M059J (cell line): ENCODE data around the gene PCK1. TPM values are rescaled to one million over a fixed set of nuclear protein-coding genes. Genes with fewer than 3 reads are reported as not detected.

Experiments
- DNase-seq: peaks from one replicate; pipeline ENCODE4 v3.0.0-alpha.2; 2012; ENCODE audit warnings: low read depth
- total RNA-seq: library from RNA; depleted of rRNA; stranded (reverse); fragments of >200 nt; shearing (Covaris generic); gene quantifications from 2 replicates; pipeline ENCODE4 v1.2.3, GENCODE V29; 2014

PCK1 gene
- total RNA-seq, 1 experiment from 2014 or later, result not detected

DNA sequence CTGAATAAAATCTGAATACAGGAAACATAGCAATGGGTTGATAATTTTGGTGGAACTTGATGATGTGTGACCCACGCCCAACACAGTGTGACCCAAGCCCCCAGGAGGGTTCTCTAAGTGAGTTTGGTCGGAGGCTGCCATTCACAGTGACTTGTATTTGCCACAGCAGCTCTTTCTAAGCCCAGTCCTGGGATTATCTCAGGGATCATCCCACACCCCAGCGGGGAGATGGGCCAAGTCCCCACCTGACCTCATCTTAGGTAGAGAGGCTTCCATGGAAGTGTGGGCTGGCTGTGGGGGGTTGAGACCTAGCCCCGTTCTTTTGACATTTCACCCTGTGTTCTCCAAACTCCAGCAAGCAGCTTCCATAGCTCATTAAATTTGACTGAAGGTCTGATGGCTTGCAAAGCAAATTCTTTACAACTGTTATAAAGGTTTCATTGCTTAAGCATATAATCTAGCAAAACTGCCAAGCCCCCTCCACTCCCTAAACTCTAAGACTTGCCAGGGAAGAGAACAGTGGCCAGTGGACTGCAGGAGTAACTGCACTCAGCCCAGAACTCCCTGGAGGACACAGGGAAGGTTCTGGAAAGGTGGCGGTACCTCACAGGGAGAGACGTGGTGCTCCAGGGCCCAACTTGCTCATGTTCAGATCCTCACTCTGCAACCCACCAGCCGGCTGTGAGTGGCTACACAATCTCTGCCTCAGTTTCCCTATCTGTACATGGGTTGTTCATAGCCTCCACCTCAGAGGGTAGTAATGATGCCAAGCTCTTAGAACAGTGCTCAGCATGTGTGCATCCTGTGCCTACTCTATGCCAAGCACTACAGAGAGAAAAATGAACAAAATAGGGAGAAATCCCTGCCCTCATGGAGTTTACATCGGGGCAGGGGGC is 1.0 kb upstream of the PCK1 start:
- no peak for DNase-seq

DNA sequence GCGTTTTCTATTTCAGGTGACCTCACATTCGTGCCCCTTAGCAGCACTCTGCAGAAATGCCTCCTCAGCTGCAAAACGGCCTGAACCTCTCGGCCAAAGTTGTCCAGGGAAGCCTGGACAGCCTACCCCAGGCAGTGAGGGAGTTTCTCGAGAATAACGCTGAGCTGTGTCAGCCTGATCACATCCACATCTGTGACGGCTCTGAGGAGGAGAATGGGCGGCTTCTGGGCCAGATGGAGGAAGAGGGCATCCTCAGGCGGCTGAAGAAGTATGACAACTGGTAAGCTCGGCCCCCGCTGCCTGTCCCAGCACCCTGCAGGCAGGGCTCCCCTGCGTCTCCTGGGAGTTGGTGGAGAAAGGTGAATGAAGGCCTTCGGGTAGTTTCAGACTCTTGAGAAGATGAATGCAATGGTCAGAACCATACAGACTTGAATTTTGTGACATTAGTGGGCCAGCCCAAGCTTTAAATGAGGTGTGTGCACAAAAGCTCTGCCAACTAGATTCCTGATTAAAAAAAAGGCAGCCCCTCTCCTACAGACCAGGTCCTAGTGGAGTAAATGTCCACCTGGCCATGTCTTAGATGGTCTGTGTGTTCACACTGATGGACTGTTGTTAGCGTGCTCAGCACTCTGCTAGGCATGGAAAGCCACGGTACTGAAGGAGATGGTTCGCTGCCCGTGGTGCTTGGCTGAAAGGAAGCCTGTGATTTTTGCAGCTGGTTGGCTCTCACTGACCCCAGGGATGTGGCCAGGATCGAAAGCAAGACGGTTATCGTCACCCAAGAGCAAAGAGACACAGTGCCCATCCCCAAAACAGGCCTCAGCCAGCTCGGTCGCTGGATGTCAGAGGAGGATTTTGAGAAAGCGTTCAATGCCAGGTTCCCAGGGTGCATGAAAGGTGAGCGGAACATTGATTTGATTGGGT is 708 bp downstream of the PCK1 start:
- no peak for DNase-seq

DNA sequence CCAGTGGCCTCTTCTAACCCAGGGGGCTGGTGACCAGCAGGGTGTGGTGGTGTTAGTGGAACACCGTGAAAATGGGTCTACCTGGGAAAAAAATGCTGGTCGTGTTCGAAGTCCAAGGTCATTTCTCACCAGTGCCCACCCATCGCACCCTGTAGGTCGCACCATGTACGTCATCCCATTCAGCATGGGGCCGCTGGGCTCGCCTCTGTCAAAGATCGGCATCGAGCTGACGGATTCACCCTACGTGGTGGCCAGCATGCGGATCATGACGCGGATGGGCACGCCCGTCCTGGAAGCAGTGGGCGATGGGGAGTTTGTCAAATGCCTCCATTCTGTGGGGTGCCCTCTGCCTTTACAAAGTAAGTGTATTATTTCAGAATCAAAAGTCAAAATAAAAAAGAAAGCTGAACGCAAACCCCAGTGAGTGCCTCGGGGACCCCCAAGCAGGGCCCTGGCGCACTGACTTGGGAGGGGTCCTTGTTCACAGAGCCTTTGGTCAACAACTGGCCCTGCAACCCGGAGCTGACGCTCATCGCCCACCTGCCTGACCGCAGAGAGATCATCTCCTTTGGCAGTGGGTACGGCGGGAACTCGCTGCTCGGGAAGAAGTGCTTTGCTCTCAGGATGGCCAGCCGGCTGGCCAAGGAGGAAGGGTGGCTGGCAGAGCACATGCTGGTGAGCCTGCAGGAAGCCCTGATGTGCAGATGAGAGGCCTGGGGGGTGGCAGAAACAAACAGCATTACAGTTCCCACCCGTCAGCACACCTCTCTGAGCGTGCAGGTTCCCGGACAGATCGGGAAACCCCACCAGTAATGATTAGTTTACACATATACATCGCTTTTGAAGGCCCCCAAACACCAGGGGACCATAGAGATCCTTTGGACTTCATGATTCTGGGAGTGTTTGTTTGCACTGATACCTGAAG is 1.9 kb downstream of the PCK1 start:
- no peak for DNase-seq

DNA sequence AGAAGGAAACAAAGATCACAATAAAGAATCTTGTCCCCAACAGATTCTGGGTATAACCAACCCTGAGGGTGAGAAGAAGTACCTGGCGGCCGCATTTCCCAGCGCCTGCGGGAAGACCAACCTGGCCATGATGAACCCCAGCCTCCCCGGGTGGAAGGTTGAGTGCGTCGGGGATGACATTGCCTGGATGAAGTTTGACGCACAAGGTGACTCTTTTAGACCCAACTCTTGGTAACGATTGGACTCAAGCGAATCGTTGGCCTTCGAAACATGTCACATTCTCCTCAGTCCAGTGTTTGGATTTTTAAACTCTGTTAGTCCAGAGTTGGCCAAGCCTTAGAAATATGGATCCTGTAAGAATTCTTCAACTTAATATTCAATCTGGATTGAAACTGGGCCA is 2.6 kb downstream of the PCK1 start:
- no peak for DNase-seq

DNA sequence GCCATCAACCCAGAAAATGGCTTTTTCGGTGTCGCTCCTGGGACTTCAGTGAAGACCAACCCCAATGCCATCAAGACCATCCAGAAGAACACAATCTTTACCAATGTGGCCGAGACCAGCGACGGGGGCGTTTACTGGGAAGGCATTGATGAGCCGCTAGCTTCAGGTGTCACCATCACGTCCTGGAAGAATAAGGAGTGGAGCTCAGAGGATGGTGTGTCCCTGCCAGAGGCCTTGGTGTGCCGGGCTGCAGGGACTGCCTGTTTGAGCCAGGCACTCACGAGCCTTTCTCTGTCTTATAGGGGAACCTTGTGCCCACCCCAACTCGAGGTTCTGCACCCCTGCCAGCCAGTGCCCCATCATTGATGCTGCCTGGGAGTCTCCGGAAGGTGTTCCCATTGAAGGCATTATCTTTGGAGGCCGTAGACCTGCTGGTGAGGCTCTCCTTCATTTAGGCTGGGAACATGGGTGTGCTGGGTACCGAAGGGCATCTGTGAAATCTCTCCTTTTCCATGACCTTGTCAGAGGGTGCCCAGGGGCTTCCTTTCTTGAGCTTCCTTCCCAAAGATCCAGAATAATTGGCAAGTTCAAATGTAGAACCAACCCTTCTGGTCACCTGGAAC is 3.4 kb downstream of the PCK1 start:
- no peak for DNase-seq

DNA sequence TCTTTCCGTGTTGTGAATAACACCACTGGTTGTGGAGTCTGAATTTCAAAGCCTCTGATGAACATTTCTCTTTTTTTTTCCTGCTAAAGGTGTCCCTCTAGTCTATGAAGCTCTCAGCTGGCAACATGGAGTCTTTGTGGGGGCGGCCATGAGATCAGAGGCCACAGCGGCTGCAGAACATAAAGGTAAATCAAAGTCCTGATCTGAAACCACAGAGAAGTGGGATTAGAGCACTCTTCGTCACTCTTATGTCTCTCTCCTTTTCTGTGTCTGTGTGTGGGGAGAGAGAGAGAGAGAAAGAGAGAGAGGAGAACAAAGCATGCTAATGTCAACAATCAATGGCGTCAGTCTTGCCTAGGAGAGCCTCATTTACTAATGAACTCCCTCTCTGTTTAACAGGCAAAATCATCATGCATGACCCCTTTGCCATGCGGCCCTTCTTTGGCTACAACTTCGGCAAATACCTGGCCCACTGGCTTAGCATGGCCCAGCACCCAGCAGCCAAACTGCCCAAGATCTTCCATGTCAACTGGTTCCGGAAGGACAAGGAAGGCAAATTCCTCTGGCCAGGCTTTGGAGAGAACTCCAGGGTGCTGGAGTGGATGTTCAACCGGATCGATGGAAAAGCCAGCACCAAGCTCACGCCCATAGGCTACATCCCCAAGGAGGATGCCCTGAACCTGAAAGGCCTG is 4.2 kb downstream of the PCK1 start:
- DNase-seq, result no peak

DNA sequence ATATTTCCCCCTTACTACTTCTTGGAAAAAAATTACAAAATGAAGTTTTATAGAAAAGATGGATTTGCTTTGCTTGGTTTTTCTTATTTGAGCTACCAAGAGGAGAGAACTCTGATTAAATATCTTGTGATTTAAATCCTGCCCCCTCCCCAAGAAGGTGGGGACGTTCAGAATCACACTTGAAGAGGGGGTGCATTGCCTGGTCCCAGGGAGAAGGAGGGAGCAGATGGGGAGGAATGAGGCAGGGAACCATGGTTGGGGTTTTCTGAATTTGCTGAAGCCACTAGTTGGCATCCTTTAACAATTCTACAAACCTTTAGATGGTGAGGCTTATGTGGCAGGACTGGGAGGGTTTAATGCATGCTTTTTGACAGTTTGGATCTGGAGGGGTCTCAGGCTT is 5.5 kb downstream of the PCK1 start:
- no peak for DNase-seq

DNA sequence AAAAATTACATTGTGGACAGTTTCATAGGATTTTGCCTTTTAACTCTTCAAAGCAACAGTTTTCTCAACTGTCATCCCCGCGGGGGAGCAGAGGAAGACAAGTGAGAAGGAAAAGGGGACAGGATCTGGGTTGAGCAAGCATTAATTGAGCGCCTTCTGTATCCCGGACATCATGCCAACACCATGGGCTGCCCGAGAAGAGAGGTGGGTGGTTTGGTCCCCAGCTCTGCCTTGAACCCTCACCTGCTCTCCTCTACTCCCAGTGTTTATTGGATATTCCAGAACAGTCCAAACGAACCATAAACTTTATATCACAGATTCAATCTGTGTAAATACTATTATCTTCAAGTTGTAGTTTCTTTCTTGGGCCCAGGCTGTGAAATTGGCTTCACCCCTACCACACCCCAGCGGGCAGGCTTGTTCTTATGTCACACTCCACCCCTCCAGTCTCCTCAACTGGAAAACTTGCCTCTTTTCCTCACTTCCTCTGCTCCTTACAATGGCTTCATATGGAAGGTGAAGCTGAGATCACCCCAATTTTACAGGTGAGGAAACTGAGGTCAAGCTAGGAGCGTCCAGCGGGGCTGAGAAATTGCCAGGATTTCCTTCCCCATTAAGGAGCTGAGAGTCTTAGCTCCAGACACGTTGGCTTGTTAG is 6.0 kb downstream of the PCK1 start:
- DNase-seq, result no peak

DNA sequence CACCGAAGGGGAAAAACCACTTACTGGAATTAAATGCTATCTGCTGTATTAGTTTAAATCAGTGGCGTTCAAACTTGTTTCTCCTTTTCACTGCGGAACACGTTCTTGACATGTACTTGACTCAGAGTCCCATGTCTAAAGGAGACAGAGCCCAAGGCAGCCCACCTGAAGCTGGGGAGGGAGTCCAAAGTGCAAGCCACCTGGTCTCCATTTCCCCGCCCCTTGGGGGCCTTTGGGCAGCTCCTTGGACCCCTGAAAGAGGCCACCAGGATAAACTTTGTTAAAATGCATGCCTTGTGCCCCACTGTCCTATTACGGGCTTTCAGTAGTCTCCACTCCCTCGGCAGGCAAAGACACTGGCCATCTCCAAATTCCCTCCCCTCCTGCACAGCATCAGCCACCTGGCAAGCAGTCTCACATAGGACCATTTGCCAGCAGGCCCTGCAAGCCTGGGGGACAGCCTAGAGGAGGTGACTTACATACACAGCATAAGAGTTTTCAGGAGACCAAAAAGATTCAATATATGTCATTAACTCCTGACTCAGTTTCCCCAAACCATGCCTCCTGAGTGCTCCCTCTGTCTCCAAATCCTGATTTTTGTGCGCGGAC is 6.7 kb downstream of the PCK1 start:
- DNase-seq, result no peak

DNA sequence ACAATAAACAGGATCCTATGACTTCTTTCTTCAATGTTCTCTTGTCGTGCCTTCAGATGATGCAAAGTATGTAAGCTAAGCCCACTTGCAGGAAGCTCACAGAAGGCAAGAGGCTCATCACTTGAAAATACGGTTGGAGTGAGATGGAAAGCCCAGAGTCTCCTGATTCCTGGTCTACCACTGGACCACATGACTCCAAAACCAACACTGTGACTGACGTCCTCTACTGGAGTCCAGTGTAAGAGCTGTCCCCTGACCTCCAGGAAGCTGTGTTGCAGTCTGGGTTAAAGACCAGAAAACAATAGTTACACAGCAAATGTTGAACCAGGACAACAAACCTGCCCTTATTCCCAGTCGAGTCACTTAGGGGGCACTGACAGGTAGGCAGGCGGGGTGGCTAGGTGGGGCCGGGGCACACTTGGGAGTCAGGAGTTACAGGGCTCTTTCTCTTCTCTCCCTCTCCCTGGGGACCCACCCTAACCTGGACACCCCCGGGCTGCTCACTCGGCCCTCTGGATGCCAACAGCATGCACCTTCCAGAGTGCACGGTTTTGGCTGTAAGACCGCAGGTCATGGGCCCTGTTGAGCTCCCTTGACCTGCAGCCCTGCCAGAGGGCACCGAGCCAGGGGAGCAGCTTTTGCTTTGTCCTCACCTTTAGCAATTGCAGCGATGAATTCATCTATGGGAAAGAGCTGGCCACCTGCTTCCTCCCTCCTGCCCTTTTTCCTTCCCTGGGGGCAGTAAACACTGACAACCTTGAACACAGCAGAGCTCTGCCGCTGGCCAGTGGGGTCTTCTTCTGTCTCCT is 7.4 kb downstream of the PCK1 start:
- DNase-seq, result no peak

DNA sequence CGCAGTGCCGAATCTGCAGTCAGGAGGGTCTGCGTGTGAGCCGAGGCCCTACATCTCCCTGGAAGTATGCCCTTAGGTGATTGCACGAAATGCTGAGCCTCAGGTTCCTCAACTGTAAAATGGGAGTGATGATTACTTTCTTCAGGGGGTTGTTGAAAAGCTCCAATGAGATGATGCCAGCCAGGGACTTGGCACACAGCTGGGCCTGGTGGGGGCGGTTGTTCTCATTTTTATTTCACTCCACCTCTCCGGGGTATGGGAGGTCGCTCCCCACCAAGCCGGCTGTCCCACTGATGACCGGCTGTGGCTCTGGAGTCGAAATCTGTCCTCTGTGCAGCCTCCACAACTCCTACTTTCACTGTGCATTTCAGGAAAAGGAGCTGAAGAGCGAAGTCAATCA is 8.1 kb downstream of the PCK1 start:
- no peak for DNase-seq

DNA sequence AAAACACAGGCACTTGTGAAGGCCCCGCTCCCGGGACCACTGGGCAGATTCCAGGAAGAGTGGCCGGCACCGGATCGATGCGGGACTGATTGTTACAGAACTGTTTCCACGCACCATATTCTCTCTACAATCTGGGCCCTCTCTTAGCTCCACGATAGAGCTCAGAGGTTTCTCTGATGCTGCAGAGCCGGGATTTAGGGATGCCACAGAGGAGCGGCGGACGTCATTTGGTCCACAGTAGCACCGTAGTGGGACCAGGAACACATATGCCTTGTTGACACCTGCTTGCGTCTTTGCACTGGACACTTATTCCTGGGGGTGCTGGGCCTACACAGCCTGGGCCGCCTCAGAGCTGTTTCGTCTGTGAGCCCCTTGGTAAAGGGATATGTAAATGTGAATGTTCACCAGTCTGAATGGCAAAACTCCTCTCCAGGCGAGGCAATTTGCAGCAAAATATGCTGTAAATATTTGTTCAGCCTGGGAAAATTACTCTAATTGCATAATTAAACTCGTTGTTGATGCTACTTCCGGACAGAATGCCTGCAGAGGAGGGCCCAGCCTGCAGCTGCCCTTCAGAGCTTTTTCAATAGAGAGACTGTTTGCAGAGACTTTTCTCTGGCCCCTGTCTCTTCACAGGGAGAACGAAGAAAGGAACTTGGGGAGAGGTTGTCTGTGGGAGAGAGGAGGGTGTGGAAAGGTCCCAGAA is 9.4 kb downstream of the PCK1 start:
- no peak for DNase-seq

DNA sequence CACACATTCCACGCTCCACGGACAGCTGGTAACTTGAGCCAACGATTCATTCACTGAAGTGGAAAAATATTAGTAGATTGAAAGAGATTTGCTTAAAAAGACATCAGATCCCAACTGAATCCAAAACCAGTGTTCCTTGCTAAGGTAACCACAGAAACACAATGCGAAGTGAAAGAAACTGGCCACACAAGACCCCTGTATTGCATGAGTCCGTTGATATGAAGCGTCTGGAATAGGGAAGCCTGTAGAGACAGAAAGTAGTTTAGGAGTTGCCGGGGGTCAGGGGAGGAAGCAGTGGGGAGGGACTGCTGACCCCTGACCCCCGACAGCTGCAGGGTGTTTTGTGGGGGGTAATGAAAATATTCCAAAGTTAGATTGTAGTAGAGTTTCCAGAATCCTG is 10.0 kb downstream of the PCK1 start:
- no peak for DNase-seq

DNA sequence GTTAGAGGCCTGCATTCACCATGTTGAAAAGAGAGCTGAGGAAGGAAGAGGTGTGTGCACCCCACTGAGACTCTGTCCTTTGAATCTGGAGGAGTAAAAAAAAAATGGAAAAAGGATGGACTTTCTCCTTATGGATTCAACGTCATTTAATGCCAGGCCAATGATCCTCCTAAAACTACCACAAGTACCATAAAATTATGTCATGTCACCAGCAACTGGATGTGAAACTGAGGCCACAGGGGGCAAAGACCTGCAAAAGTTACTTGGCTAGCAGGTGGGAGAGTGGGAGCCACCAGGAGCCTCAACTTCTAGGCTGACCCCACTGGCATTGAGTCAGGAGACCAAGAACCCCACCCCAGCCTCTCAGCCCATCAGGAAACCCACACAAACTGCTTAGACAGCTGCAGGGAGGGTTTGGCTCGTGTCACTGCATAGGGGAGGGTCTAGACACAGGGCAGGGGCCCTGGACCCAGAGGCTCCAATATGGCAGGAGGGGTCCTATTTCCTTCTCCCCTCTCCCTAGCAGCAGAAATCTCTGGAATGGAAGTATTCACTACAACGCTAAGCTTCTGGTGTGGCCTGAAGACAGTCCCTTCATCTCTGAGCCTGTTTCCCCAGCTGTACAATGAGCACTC is 11.0 kb downstream of the PCK1 start:
- DNase-seq, result no peak

DNA sequence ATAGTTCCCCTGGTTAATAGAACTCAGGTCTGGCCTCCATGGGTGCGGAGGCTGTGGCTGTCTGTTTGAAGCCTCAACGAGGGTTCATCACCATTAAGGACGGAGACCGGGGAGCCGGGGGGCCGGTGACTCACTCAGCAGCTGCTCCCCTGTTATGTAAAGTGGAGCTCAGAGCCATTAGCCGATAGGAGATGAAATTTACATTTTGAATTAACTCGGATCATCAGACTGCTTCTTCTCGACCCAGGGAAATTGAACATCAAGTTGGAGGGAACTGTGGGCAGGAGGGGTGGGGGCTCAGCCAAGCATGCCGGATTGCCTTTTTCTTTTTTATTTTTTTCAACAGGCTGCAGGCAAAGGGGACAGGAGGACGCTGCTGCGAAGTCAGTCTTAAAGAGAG is 12.3 kb downstream of the PCK1 start:
- no peak for DNase-seq

DNA sequence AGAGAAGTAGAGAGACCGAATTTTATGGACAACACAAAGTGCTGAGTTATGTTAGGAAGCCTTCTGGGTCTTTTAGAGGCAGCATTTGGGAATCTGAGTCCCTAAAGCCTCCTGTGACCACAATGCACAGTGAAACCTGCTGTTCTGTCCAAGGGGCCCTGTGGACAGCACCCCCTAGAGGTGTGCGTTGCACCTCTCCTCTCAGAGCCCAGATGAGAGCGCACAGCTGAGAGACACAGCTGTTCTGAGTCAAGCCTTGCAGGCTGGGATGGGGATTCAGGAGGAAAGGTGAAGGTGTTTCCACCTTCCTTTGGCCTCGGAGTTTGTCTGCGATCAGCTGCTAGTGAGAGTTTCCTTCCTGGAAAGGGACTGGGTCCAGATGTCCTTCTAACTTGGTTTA is 13.0 kb downstream of the PCK1 start:
- DNase-seq, result no peak

DNA sequence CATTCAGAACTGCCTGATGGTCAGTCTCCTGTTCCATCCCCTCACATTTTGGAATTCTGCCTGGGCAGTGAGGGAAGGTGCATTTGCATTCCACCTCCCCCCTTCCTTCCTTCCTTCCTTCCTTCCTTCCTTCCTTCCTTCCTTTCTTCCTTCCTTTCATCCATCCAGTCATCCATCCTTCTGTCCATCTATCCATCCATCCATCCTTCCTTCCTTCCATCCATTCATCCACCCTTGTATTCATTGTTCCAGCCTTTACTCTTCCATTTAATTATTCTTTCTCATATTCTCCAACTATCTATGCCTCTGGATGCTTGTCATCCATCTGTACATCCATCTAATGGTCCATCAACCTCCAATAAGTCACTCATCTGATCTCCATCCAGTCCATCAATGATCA is 14.0 kb downstream of the PCK1 start:
- no peak for DNase-seq

DNA sequence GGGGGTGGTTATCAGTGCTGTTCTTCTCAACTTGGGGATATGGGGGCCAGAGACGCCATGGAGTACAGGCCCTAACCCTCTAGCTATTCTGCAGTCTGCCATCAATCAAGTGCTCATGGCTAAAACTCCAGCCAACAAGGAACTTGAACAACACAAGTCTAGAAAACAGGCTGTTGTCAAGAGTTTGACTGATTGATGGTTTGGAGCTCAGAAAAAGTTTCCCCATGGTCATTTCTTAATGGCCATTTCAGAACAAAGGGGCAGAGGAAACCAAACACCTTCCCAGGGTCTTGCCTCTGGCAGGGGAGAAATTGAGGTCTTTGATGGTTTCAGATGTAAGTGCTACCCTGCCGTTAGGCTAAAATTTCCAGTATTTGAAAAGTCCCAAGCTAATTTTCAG is 15.1 kb downstream of the PCK1 start:
- DNase-seq, result no peak
